Mammary microvascular endothelial cell (primary cell): ENCODE results near the gene OR1J4. TPM values are rescaled to one million over a fixed set of nuclear protein-coding genes. Genes with fewer than 3 reads are reported as not detected.

Experiments used
- total RNA-seq: library from RNA; depleted of rRNA; stranded (reverse); fragments of >200 nt; gene quantifications from 2 replicates; pipeline ENCODE4 v1.2.3, GENCODE V29; 2015

OR1J4 gene, protein sequence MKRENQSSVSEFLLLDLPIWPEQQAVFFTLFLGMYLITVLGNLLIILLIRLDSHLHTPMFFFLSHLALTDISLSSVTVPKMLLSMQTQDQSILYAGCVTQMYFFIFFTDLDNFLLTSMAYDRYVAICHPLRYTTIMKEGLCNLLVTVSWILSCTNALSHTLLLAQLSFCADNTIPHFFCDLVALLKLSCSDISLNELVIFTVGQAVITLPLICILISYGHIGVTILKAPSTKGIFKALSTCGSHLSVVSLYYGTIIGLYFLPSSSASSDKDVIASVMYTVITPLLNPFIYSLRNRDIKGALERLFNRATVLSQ
- total RNA-seq = not detected in 2 replicates

DNA sequence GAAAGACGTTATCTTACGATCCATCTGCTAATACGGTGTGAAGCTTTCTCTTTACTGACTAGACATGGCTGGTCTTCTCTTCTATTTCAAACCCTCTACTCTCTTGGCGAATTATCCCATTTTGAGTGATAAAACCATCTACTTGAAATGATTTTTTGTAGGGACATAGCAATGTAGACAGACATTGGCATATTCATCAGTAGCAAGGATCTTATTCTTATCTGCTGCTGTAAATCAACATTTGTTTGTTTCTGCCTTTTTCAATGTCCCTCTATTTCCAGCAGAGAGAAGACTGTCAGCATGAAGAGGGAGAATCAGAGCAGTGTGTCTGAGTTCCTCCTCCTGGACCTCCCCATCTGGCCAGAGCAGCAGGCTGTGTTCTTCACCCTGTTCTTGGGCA, at the start of gene OR1J4:
TSS of gene OR1J4 (plus strand) at position 301 of the 400 bp plus-strand sequence. CDS start at position 301, 0 bp downstream.

DNA sequence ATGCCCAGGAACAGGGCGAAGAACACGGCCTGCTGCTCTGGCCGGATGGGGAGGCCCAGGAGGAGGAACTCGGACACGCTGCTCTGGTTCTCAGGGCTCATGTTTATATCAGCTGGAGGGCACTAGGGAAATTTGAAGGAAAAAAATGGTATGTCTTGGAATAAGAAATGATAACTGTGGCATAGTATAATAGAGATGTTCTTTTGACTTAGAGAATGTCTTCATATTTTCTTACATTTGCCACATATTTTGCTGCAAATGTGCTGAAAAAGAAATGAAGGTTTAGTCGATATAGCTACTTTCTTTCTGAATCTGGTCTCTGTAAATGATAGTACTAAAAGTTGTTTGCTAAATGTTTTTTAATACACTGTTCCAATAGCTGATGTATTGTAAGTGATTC, 41.1 kb upstream of the OR1J4 start, which contains the start of gene OR1J1:
TSS of gene OR1J1 (minus strand) at position 101 of the 400 bp plus-strand sequence. CDS start at position 101, 0 bp downstream.

DNA sequence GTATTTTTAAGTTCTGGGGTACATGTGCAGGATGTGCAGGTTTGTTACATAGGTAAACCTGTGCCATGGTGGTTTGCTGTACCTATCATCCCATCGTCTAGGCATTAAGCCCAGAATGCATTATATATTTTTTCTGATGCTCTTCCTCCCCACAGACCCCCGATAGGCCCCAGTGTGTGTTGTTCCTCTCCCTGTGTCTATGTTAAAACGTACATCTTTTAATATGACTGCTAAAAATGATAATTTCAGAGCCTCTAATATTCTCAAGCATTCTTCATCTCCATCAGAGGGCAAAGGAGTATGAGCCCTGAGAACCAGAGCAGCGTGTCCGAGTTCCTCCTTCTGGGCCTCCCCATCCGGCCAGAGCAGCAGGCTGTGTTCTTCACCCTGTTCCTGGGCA, 8.4 kb upstream of the OR1J4 start, which contains the start of gene OR1J2:
TSS of gene OR1J2 (plus strand) at position 301 of the 400 bp plus-strand sequence. CDS start at position 301, 0 bp downstream.

DNA sequence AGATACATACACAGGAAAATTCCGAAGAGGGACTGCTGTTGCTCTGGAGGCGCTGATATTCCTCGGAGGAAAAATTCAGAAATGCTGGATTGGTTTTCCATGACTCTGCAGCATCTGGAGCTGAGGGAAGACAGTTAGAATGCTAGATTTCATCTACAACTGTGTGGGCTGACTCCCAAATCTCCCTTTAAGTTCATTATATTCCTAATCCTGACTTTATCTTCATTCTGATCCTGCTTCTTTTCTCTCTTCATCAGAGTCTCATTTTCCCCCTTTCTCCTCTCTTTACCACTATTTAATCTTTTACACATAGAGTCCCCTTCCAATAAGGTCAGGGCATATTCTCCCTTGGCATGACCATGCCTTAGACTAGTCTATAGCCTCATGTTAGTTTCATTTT, 8.3 kb downstream of the OR1J4 start, which contains the start of gene OR1N1:
TSS of gene OR1N1 (minus strand) at position 101 of the 400 bp plus-strand sequence. CDS start at position 101, 0 bp downstream.

DNA sequence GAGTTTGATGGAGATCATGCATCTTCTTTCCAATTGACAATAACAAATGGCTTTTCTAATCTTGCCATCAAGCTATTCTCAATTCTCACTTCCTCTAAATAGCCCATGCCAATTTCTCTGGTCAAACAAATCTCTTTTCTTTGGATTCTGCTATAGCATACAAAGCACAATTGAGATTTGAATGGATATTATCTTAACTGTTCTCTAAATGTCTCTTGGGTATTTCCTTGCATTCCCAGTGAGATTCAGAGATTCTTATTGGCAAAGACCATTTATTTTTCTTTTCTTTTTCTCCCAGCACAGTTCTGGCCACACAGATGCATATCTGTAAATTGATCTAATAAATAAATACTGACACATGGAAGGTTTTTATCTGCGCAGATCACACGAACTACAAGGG, 33.9 kb downstream of the OR1J4 start, which contains the start of gene OR1N2:
TSS of gene OR1N2 (plus strand) at position 301 of the 400 bp plus-strand sequence. CDS start 100 bp downstream, outside the sequence.

Other genes starting within 250 kb of the OR1J4 start
- 0.59 and 1.5 TPM in 2 replicates for gene PTGS1, start 148.1 kb upstream of the OR1J4 start, total RNA-seq
- gene OR1J1, start 41.2 kb upstream of the OR1J4 start, total RNA-seq = not detected in 2 replicates
- not detected in 2 replicates for gene OR1J2, start 8.3 kb upstream of the OR1J4 start, total RNA-seq
- not detected in 2 replicates for gene OR1N1, start 8.2 kb downstream of the OR1J4 start, total RNA-seq
- gene OR1N2, start 34.0 kb downstream of the OR1J4 start, total RNA-seq = not detected in 2 replicates
- gene OR1L8, start 64.2 kb downstream of the OR1J4 start, total RNA-seq = 0.10 TPM in 1 of 2 replicates, not detected in the other
- not detected in 2 replicates for gene OR1Q1, start 95.6 kb downstream of the OR1J4 start, total RNA-seq
- gene OR1B1, start 138.5 kb downstream of the OR1J4 start, total RNA-seq = not detected in 2 replicates
- gene OR1L1, start 142.6 kb downstream of the OR1J4 start, total RNA-seq = not detected in 2 replicates
- gene OR1L3, start 156.0 kb downstream of the OR1J4 start, total RNA-seq = not detected in 2 replicates
- gene OR1L4, start 204.8 kb downstream of the OR1J4 start, total RNA-seq = not detected in 2 replicates
- gene OR1L6, start 223.2 kb downstream of the OR1J4 start, total RNA-seq = not detected in 2 replicates